GM21526 (cell line): Measurements from ENCODE around the gene FAM222B.
A peak's percentile ranks its signal among the peaks of the same experiment; 100 is the strongest.
"Not testable (repeated sequence)": the region's sequence is repeated elsewhere in the genome, so short reads cannot be mapped to it uniquely, and the experiment has no call there.

ENCODE experiments used
- ATAC-seq: cut with Tn5 transposase; IDR thresholded peaks from one replicate; pipeline ENCODE4 v1.9.1; 2021; ENCODE audit warnings: moderate library complexity; ENCODE audit not compliant: unreplicated experiment, low FRiP score

FAM222B gene

GRCh38 chr17:28846231-28846630 is 3.6 kb upstream of the FAM222B start:
- ATAC-seq = no peak

- ATAC-seq = no peak
Measured at GRCh38 chr17:28843816-28844148, 1.2 kb upstream of the FAM222B start.

GRCh38 chr17:28841901-28842281 is 699 bp downstream of the FAM222B start:
- ATAC-seq = no peak

GRCh38 chr17:28839221-28839620 is 3.4 kb downstream of the FAM222B start:
- no peak for ATAC-seq

GRCh38 chr17:28836541-28836940 is 6.0 kb downstream of the FAM222B start:
- not testable (repeated sequence) for ATAC-seq

- no peak for ATAC-seq
Measured at GRCh38 chr17:28834420-28834819, 8.2 kb downstream of the FAM222B start.

DNA sequence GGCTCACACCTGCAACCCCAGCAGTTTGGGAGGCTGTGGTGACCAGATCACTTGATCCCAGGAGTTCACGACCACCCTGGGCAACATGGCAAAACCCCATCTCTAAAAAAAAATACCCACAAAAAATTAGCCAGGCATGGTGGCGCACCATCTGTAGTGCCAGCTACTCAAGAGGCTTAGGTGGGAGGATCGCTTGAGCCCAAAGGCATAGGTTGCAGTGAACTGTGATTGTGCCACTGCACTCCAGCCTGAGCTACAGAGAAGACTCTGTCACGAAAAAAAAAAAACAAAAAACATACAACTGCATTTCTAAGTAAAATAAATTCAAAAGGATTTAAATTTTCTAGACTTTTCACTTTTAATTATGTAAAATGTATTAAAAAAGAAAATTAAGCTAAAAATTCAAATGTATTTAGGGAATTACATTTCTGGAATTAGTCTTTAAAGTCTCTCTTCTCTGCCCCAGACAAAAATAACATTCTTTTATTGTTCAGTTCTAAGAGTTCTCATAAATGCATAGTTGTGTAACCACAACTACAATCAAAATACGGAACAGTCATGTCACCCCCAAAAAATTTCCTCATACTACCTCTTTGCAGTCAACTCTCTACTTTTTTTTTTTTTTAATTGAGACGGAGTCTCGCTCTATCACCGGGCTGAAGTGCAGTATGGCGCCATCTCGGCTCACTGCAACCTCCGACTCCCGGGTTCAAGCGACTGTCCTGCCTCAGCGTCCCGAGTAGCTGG is 14.1 kb downstream of the FAM222B start:
- ATAC-seq = no peak

GRCh38 chr17:28827672-28828071 is 14.9 kb downstream of the FAM222B start:
- no peak for ATAC-seq

DNA sequence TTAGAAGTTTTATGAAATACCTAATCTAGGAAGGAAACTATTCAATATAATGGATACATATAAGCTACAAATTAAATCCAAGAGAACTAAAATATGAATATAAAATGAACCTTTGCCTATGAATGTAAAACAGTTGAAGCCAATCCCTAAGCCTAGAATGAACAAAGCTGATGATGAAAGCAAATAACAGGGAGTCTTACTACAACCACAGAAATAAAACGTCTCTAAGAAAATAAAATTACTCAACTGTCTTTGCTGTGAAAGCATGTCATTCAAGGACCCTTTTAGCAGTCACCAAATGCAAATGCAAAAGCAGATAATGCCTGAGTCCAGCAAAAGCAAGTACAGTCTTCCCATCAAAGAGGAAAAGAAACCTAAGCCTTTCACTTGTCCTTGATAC is 23.0 kb downstream of the FAM222B start:
- no peak for ATAC-seq

DNA sequence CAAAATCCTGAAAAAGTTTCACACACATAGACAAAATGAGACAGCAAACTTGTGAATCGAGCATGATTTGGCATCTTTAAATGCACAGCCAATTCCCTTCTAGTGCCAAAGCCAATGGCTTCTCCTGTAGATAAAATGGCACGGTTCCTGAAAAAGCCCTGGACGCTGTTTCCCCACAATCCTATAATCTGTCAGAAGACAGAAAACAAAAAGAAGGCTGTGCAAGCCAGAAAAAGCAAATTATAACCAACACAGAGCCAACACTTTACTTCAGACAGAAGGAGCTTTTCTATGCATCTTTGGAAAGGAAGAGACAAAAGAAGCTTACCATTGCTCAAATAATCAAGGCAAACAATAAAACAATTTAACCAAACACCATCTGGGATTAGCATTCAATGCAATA is 23.8 kb downstream of the FAM222B start:
- no peak for ATAC-seq

- no peak for ATAC-seq
Measured at GRCh38 chr17:28816540-28816939, 26.1 kb downstream of the FAM222B start.

- ATAC-seq = peak; percentile 9
Measured at GRCh38 chr17:28812748-28813377, 29.7 kb downstream of the FAM222B start.

DNA sequence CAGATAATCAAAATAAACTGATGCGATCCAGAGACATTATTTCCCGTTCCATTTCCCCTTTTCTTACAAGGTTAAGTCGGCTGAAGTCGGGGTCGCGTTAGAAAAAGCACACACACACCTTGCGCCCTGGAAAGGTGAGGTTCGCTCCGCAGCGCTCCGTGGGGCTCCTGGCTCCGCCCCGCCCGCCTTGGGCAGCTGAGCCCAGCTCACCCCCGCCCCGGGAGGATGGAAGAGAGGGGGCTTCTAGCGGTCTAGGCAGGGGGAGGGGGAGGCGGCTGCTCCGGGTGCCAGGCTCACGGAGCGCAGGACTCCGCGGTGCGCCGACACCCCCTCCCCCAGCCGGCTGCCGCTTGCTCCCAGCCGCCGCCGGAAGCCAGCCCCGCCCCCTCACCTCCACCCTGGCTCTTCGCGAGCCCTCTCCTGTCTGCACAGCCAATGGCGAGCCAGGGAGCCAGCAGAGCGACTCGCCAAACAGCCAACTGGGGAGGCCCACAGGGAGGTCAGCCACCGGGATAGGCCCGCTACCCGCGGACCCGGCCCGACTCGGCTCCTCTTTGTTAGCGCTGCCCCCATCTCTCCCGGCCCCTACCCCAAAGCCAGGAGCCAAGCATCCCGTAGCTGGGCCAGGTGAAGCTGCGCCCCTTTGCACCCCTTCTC is 30.4 kb downstream of the FAM222B start:
- ATAC-seq = peak; percentile 95

GRCh38 chr17:28811651-28812090 is 30.9 kb downstream of the FAM222B start:
- peak; percentile 5 for ATAC-seq

DNA sequence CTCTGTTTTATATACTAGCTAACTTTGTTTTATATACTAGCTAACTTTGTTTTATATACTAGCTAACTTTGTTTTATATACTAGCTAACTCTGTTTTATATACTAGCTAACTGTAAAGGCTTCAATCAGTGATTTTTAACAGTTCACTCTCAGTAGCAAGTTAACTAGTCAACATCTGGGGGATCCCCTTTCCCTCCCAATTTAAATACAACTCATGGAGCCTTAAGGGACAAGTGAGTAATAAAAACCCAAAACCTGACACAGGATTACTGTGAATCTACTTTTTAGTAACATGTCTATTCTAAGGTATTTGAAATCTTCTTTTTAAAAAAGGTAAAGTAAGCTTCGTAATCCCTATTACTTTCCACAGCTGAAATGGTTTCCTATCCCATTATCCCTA is 32.2 kb downstream of the FAM222B start:
- ATAC-seq = no peak

DNA sequence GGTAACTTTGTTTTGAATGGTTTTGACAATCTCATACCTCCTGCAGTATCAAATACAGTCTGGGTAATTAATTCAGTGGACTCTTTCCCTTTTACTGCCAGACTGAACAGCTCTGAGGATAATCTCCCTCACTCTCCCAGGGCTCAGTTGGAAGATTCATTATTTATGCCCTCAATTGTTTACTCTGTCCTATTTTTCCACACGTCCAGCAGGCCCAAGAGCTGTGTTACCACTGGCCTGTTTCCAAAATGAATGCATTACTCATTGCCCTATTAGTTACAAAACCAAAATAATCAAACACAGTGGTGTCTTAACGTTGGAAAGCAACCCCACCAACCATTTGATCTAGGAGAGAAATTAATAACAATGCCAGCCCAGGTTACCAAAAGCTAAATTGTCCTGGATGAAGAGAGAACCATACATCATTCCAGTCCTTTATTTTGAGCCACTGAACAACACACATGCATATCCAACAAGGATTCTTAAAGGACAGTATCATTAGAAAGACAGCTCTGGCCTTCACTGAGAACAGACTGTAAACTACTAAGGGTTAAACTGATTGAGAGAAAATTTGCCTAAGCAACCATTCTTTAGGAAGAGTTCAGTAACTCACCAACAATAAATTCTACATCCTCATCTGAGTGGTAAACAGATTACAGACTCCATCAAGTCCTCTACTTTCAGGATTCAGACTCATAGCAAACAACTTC is 34.5 kb downstream of the FAM222B start:
- ATAC-seq = no peak

DNA sequence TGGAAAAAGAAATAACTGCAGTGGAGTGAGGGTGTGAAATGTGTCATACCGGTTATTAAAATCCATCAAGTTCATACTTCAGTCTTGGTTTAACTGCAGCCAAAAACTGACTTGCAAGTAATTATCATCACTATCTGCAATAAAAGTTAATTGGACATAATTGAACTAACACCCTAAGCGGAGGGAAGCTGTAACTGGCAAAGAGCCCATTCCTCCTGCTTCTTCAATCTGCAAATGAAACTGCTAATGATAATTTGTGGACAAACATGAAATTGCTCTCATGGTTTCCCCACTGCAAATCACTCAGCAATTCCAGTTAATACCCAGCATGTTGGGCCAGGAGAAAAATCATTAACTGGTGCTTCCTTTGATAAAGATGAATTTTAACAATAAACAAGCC is 46.5 kb downstream of the FAM222B start:
- ATAC-seq = no peak

- ATAC-seq = not testable (repeated sequence)
Measured at GRCh38 chr17:28794846-28795441, 47.6 kb downstream of the FAM222B start.

- no peak for ATAC-seq
Measured at GRCh38 chr17:28792877-28793661, 49.5 kb downstream of the FAM222B start.

GRCh38 chr17:28788100-28788499 is 54.5 kb downstream of the FAM222B start:
- no peak for ATAC-seq
